ENCODE measurements around the gene ABRACL.

ABRACL gene

DNA sequence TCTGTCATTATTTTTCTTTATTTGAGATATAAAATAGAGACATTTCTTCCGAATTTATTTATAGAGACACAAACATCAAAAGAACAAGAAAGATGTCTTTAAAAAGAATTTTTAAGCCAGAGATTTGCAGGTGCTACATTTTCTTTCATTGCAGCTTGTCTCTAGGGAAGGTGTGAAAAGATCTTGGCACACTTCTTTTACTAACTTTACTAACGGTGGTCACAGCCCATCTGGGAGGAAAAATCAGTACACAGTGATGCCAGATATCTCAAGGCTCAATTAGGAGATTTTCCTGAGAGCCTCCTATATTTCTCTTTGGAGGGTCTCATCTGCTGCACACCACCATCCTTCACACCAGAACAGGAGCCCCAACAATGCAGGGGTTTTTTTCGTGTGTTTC is 29.5 kb downstream of the ABRACL start:
- DNase-seq = no peak

DNA sequence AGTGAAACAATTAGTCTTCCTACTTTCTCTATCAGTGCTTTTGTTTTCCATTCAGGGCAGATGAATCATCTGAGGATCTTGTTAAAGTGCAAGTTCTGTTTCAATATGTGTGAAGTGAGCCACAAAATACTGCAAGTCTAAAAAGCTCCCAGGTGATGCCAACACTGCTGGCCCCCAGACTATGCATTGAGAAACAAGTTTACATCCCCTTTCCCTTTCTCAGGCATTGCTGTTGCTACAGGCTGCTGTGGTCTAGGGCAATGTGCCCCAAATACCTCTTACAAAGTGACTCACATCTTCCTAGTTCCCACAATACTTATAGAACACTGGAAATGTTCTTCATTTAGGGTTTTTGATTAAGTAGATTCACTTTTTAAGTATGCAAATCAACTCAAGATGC is 31.8 kb downstream of the ABRACL start:
- no peak for DNase-seq

DNA sequence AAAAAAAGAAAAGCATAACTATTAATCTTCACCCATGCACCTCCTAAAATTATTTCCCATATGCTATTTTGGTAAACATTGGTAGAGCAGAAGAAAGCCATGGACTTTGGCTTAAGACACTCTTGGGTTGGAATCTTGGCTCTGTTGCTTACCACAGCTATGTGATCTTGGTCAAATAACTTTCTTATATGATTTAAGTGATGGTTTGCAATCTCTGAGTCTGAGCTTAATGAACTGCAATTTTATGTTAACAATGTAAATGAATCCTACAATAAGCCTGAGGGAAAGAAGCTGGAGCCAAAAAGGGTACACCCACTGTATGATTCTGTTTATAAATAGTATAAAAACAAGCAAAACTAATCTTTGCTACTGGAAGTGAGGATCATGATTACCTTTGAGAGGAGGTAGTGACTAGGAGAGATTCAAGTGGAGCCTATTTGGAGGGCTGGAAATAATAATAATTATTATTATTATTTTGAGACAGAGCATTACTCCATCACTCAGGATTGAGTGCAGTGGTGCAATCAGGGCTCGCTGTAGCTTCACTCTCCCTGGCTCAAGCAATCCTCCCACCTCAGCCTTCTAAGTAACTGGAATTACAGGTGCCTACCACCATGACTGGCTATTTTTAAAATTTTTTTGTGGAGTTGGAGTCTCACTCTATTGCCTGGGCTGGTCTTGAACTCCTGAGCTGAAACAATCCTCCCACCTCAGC is 34.5 kb downstream of the ABRACL start:
- DNase-seq = no peak

DNA sequence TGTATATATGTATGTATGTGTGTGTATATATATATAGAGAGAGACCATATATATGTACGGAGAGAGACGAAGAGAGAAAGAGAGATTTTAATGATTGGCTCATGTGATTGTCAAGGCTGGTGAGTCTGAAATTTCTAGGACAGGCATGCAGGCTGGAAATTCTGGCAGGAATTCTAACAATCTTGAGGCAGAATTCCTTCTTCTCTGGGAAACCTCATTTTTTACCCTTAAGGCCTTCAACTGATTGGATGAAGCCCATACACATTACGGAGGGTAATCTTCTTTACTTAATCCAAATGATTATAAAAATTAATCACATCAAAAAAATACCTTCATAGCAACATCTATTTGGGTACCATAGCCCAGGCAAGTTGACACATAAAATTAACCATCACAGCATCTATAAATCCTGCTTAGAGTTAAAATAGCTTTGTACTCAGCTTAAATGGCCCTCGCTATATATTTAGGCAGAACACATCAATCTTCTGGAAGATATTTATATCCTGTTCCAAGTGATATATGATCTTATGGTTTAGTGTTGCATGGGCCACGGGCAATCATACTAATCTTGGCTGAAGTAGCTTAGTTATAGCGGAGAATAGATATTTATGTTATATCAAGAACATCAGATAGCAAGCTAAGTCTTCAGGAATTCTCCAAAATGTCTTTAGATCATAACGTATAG is 36.6 kb downstream of the ABRACL start:
- no peak for DNase-seq

DNA sequence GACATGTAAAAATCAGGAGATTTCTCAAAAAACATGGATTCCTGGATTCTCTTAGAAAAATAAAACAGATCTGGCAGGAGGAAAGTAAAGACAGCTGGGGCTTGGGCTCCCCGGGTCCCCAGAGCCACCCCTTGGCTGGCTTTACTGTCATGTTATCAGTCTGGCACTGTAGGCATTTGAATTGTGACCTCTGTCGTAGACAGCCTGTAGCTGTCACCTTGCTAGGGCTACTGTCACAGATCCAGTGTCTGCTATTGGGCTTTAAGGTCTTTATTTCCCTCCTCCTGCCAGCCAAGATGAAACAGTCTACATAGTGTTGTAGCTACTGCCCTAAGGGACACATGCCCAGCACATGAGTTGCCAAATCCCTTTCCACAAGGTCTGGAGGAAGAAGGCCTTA is 37.5 kb downstream of the ABRACL start:
- no peak for DNase-seq

DNA sequence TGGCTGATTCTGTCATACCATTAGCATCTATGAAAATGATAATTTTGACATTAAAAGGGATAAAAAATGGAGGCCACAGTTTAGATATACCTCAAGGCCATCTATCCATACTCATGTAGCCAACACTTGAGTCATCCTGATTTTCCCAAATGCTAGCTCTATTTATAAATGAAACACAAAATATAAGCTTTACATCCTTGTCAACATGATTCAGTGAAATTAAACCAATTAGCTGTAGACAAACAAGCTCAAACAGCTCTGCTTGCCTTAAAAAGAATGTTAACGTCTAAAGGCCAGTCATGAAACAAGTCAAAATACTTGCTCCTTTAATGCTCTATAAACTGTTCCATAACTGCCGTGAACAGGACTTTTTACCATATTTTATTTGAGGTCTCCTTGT is 40.3 kb downstream of the ABRACL start:
- no peak for DNase-seq

DNA sequence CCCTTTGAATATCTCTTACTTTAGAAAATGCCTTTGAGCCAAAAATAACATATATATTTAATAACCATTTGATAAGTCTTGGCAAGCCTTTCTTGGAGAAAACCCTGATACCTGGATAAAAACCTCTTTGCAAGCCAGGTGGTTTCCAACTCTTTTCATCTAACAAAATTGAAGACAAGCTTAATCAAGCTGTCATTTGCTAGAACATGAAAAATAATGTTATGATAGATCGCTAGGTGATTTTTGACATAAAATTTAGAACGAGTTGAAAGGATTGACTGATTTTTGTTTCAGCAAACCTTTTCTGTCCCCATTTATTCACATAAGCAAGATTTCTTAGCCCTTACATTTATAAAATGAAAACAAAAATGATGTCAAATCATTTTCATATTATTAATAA is 44.6 kb downstream of the ABRACL start:
- DNase-seq = no peak

DNA sequence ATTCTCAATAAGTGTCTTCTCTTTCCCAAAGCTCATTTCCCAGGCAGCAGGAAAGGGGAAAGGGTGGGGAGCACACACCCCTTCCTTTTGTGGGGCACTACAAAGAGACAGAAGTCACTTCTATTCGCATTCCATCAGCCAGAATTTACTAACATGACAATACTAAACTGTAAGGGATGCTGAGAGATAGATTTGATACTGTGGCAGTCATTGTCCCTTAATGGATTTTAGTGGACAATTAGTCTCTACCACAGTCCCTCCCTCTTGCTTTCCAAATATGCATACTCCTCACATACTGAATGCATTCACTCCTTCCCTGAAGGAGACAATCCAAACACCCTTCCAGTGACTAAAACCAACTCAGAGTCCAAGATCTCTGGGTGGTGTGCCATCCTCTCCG is 50.5 kb downstream of the ABRACL start:
- DNase-seq = no peak

DNA sequence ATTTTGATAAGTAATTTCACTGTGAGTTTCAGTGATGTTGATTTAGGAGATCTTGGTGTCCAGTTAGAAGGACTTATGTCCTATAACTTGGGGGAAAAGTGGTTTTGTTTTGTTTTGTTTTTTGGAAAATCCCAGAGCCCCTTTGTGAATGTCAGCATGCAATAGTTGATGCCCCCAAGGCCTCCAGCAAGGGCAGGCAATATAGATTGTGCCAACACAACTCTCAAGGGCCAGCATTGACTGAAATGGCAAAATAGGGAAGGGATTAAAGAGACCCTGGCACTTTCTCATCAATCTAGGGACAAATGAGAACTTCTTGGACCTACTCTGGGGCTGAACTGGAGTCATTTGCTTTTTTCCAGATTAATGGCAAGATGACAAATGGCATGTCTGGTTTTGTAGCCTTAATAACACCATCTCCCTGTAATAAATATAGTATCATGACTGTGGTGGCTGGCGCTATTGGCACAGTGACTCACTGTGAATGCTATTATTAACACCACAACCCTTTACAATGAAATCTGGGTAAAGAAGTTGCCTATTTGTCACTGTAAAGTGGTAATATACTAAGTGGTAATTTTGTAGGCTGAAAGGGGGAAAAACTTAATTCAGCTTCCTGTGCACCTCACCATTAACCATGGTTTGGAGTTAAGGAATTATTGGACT is 51.8 kb downstream of the ABRACL start:
- DNase-seq = no peak

DNA sequence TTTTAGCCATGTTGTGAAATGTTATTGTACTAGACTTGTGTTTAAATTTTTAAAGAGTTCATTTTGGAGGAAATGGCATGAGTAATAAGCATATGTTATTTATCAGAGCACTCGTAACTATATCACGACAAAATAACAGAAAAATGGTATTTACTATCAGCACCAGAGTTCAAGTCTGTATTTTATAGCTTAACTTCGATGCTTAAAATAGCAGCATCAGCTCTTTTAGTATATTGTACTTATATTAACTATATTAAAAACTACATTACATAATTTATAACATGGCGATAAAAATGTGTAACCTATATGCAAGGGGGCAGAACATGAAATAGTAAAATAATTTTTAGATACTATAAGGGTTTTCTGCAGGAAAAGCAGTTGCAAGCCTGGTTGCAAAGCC is 52.9 kb downstream of the ABRACL start:
- no peak for DNase-seq

DNA sequence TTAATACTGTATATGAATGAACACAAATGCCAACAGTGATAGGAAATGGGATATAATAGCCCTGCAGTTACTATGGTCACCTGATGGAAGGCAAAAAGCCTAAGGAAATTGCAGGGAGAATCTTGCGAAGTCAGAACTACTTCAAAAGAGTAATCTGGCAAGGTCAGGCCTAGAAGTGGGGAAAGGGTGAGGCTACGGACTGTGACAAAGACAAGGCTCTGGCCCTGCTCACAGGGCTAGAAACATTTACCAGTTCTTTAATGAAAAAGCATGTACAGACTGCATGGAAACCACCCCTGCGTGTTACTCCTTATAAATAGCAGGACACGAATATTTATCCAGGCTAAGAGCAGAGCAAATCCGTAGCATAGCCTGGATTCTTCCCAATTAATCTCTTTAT is 53.8 kb downstream of the ABRACL start:
- no peak for DNase-seq

DNA sequence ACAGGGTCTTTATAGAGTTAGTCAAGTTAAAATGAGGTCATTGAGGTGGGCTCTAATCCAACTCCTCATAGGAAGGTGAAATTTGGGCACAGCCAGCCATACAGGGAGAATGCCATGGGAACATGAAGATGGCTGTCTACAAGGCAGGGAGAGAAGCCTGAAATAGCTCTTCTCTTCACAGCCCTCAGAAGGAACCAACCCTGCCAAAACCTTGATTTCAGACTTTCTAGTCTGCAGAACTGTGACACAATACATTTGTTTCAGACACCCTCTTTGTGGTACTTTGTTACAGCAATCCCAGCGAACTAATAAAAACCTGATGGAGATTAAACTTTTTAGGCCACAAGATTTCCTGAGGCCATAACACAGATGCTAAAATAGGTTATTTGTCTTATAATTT is 63.3 kb downstream of the ABRACL start:
- no peak for DNase-seq
